IMR-90 (cell line): Measurements from ENCODE around the gene IGDCC3. TPM values are rescaled to one million over a fixed set of nuclear protein-coding genes. Genes with fewer than 3 reads are reported as not detected.

Experiments used
- ATAC-seq: fragments of 200-7000 bp; cut with Tn5 transposase; 2 replicates; pipeline ENCODE4 v1.9.1; 2020; ENCODE audit warnings: low read depth, mild to moderate bottlenecking, moderate library complexity
- BruUV-seq: library from RNA; stranded (reverse); fragments of 400-500 nt; replicated peaks from 2 replicates; lab custom pipeline; 2021; lab: Mats Ljungman, UMichigan
- CTCF ChIA-PET: fragments of 300-600 bp; formaldehyde crosslinking; extraction: SDS; loops from one replicate; lab custom pipeline; 2021; ENCODE audit warnings: antibody characterized with exemption; lab: Yijun Ruan, JAX
- POLR2A ChIA-PET: fragments of 300-600 bp; sonication (Branson Sonifier 250); formaldehyde crosslinking; loops from one replicate; lab custom pipeline; 2022; ENCODE audit warnings: antibody characterized with exemption; ENCODE audit not compliant: unreplicated experiment; lab: Charles Lee
- DNase-seq: peaks from one replicate; pipeline ENCODE4 v3.0.0; 2013
- H2AFZ ChIP-seq: replicated peaks from 2 replicates; pipeline ENCODE3; 2013; ENCODE audit warnings: low read length, mild to moderate bottlenecking; ENCODE audit not compliant: poor library complexity
- H2AK5ac ChIP-seq: 2 replicates; pipeline ENCODE4 v1.6.1; 2013; ENCODE audit warnings: low read depth, low read length, inconsistent platforms
- H2AK9ac ChIP-seq: replicated peaks from 2 replicates; pipeline ENCODE3; 2013; ENCODE audit warnings: mild to moderate bottlenecking, low read depth, low read length, moderate library complexity; ENCODE audit not compliant: poor library complexity
- H2BK120ac ChIP-seq: 2 replicates; pipeline ENCODE4 v1.6.1; 2013; ENCODE audit warnings: low read depth, low read length, inconsistent platforms
- H2BK15ac ChIP-seq: 3 replicates; pipeline ENCODE4 v1.6.1; 2013; ENCODE audit warnings: low read depth, low read length, inconsistent platforms
- H2BK20ac ChIP-seq: 2 replicates; pipeline ENCODE4 v1.6.1; 2013; ENCODE audit warnings: low read depth, mild to moderate bottlenecking, inconsistent platforms, low read length, moderate library complexity
- H2BK5ac ChIP-seq: 2 replicates; pipeline ENCODE4 v1.6.1; 2013; ENCODE audit warnings: mild to moderate bottlenecking, low read depth, low read length, inconsistent platforms; ENCODE audit not compliant: poor library complexity, severe bottlenecking
- H3K14ac ChIP-seq: replicated peaks from 2 replicates; pipeline ENCODE4 v1.6.1; 2013; ENCODE audit warnings: low read depth, low read length, inconsistent platforms
- H3K18ac ChIP-seq: 2 replicates; pipeline ENCODE4 v1.6.1; 2013; ENCODE audit warnings: low read depth, low read length, control low read depth
- H3K23ac ChIP-seq: 2 replicates; pipeline ENCODE4 v1.6.1; 2013; ENCODE audit warnings: low read depth, low read length, inconsistent platforms
- H3K27ac ChIP-seq: 2 replicates; pipeline ENCODE4 v1.5.1; 2013; ENCODE audit warnings: mild to moderate bottlenecking, control low read depth, low read length; ENCODE audit not compliant: insufficient read depth
- H3K27me3 ChIP-seq: 2 replicates; pipeline ENCODE4 v1.6.1; 2013; ENCODE audit warnings: low read length; ENCODE audit not compliant: control insufficient read depth, insufficient read depth
- H3K36me3 ChIP-seq: 2 replicates; pipeline ENCODE4 v1.6.1; 2013; ENCODE audit warnings: low read length, mixed read lengths; ENCODE audit not compliant: control insufficient read depth, insufficient read depth
- H3K4ac ChIP-seq: 2 replicates; pipeline ENCODE4 v1.6.1; 2013; ENCODE audit warnings: low read depth, low read length, inconsistent platforms
- H3K4me1 ChIP-seq: 2 replicates; pipeline ENCODE4 v1.6.1; 2013; ENCODE audit warnings: low read length, mixed read lengths; ENCODE audit not compliant: control insufficient read depth, insufficient read depth
- H3K4me2 ChIP-seq: 2 replicates; pipeline ENCODE4 v1.6.1; 2013; ENCODE audit warnings: low read depth, mild to moderate bottlenecking, control low read depth, low read length, moderate library complexity
- H3K4me3 ChIP-seq: 2 replicates; pipeline ENCODE4 v1.5.1; 2013; ENCODE audit warnings: low read depth, mild to moderate bottlenecking, control low read depth, low read length, moderate library complexity; ENCODE audit not compliant: insufficient read depth
- H3K56ac ChIP-seq: 2 replicates; pipeline ENCODE4 v1.6.1; 2013; ENCODE audit warnings: low read length, inconsistent platforms; ENCODE audit not compliant: insufficient read depth; ENCODE audit errors: extremely low read depth
- H3K79me1 ChIP-seq, 2 experiments: 2 replicates each; pipeline ENCODE4 v1.6.1; 2013; ENCODE audit warnings: low read length in 2 of 2, inconsistent platforms in 1 of 2, low read depth in 1 of 2
- H3K9ac ChIP-seq: 2 replicates; pipeline ENCODE4 v1.6.1; 2013; ENCODE audit warnings: low read depth, low read length, control low read depth
- H3K9me1 ChIP-seq: 2 replicates; pipeline ENCODE4 v1.6.1; 2013; ENCODE audit warnings: low read length, inconsistent platforms; ENCODE audit not compliant: insufficient read depth
- H3K9me3 ChIP-seq: 2 replicates; pipeline ENCODE4 v1.6.1; 2013; ENCODE audit warnings: low read length; ENCODE audit not compliant: control insufficient read depth, insufficient read depth
- H4K20me1 ChIP-seq: 2 replicates; pipeline ENCODE4 v1.6.1; 2013; ENCODE audit warnings: low read length, inconsistent platforms; ENCODE audit not compliant: insufficient read depth
- H4K5ac ChIP-seq: 2 replicates; pipeline ENCODE4 v1.6.1; 2013; ENCODE audit warnings: mild to moderate bottlenecking, low read depth, low read length, control low read depth
- H4K8ac ChIP-seq, 2 experiments: 2 replicates each; pipeline ENCODE4 v1.6.1; 2013; ENCODE audit warnings: low read depth in 2 of 2, low read length in 2 of 2, control low read depth in 1 of 2, inconsistent platforms in 1 of 2
- H4K91ac ChIP-seq: 2 replicates; pipeline ENCODE4 v1.6.1; 2013; ENCODE audit warnings: low read depth, low read length, inconsistent platforms; ENCODE audit not compliant: insufficient read depth
- BHLHE40 ChIP-seq: fragments of 150-350 bp; IDR thresholded peaks from 2 replicates; pipeline ENCODE4 v1.6.1; 2016; ENCODE audit warnings: mild to moderate bottlenecking, low read depth, low read length
- CEBPB ChIP-seq: IDR thresholded peaks from 2 replicates; pipeline ENCODE4 v1.6.1; 2012; ENCODE audit warnings: low read depth, low read length, improper control_type of control experiment
- CHD1 ChIP-seq: IDR thresholded peaks from 2 replicates; pipeline ENCODE4 v1.6.1; 2012; ENCODE audit warnings: low read depth, low read length, improper control_type of control experiment
- CTCF ChIP-seq: conservative IDR thresholded peaks from 2 replicates; pipeline ENCODE4 v1.5.1; 2012; ENCODE audit warnings: mild to moderate bottlenecking, low read depth, low read length, improper control_type of control experiment
- ELK1 ChIP-seq: fragments of 150-350 bp; IDR thresholded peaks from 2 replicates; pipeline ENCODE4 v1.6.1; 2016; ENCODE audit warnings: low read depth, mild to moderate bottlenecking, low read length, moderate library complexity, borderline replicate concordance
- FOS ChIP-seq: fragments of 150-350 bp; IDR thresholded peaks from 2 replicates; pipeline ENCODE4 v1.6.1; 2016; ENCODE audit warnings: low read depth, low read length
- MAFK ChIP-seq: IDR thresholded peaks from 2 replicates; pipeline ENCODE4 v1.6.1; 2012; ENCODE audit warnings: low read depth, low read length, improper control_type of control experiment
- MAZ ChIP-seq: IDR thresholded peaks from 2 replicates; pipeline ENCODE4 v1.6.1; 2012; ENCODE audit warnings: low read depth, mild to moderate bottlenecking, low read length, improper control_type of control experiment, moderate library complexity, borderline replicate concordance
- MXI1 ChIP-seq: IDR thresholded peaks from 2 replicates; pipeline ENCODE4 v1.6.1; 2012; ENCODE audit warnings: low read depth, mild to moderate bottlenecking, low read length, moderate library complexity, borderline replicate concordance
- NFE2L2 ChIP-seq: fragments of 150-350 bp; IDR thresholded peaks from 2 replicates; pipeline ENCODE4 v1.6.1; 2016; ENCODE audit warnings: low read depth, mild to moderate bottlenecking, low read length
- RAD21 ChIP-seq: IDR thresholded peaks from 2 replicates; pipeline ENCODE4 v1.6.1; 2012; ENCODE audit warnings: low read length, improper control_type of control experiment
- RCOR1 ChIP-seq: IDR thresholded peaks from 2 replicates; pipeline ENCODE4 v1.6.1; 2012; ENCODE audit warnings: mild to moderate bottlenecking, low read length, improper control_type of control experiment; ENCODE audit not compliant: insufficient replicate concordance
- RFX5 ChIP-seq: IDR thresholded peaks from 2 replicates; pipeline ENCODE4 v1.8.0; 2012; ENCODE audit warnings: low read depth, mild to moderate bottlenecking, low read length, moderate library complexity
- SMC3 ChIP-seq: fragments of 150-350 bp; IDR thresholded peaks from 2 replicates; pipeline ENCODE4 v1.6.1; 2016; ENCODE audit warnings: low read depth, mild to moderate bottlenecking, antibody characterized with exemption, low read length, moderate library complexity
- USF2 ChIP-seq: fragments of 150-350 bp; IDR thresholded peaks from 2 replicates; pipeline ENCODE4 v1.6.1; 2017; ENCODE audit warnings: mild to moderate bottlenecking, antibody characterized with exemption, low read length, low read depth
- WGBS, 2 experiments: methylation state at CpG; one replicate each; pipeline versions ENCODE4 v1.1.5 to v1.1.7; 2013; ENCODE audit warnings: missing lambda C conversion rate in 2 of 2; ENCODE audit not compliant: insufficient read length in 1 of 2; ENCODE audit errors: extremely low coverage in 2 of 2; 5-methylcytosine and 5-hydroxymethylcytosine counted together
- dilution Hi-C: fragments of 300-500 bp; cut with HindIII; formaldehyde crosslinking; loops from one replicate; pipeline ENCODE4 v1.14.3; 2018; ENCODE audit warnings: low sequenced_read_pairs; ENCODE audit not compliant: unreplicated experiment
- in situ Hi-C: fragments of 300-500 bp; cut with MboI; formaldehyde crosslinking; loops from 3 replicates; pipeline ENCODE4 v1.14.3; 2019; ENCODE audit warnings: low sequenced_read_pairs, inconsistent platforms, mixed read lengths
- intact Hi-C: fragments of 100-400 bp; cut with micrococcal nuclease; formaldehyde crosslinking; loops from 2 replicates; pipeline ENCODE4 v1.10.0; 2022
- polyA plus RNA-seq, 3 experiments: library from polyadenylated mRNA; depleted of rRNA; stranded (reverse); fragments of >200 nt; gene quantifications; 2 replicates each; pipeline ENCODE4 v1.2.3, GENCODE V29; 2012; ENCODE audit warnings: low replicate concordance in 1 of 3
- total RNA-seq: library from RNA; depleted of rRNA; stranded (reverse); fragments of >200 nt; gene quantifications from 2 replicates; pipeline ENCODE4 v1.2.3, GENCODE V29; 2012

The IGDCC3 gene
- total and polyA plus RNA-seq, 2 of the 4 experiments (the other 2 are of a cell fraction): 0.18 to 0.19 TPM

GRCh38 chr15:65333148-65333820, 44.5 kb downstream of the IGDCC3 start:
- BruUV-seq: no TSS peak
- Histone ChIP-seq H4K91ac (no peak overlapping the region), H3K9ac (no peak overlapping the region), H3K4me1 (no peaks in the 10 kb centered on the region), H2BK15ac (no peak overlapping the region), H3K9me1 (no peaks in the 10 kb centered on the region), H3K27me3 (peaks cover 59% of the 10 kb centered on the region), H2AK5ac (no peak overlapping the region), H4K5ac (no peak overlapping the region), H3K14ac (no peak overlapping the region), H3K4me3 (no peak overlapping the region), H3K56ac (no peak overlapping the region), H3K4me2 (no peak overlapping the region), H3K27ac (no peak overlapping the region), H3K4ac (no peak overlapping the region), H3K79me1 (no peaks in the 10 kb centered on the region), H2BK120ac (no peak overlapping the region), H2AK9ac (no peak overlapping the region), H2AFZ (no peak overlapping the region), H3K23ac (no peak overlapping the region), H2BK20ac (no peak overlapping the region), H2BK5ac (no peak overlapping the region), H3K9me3 (no peaks in the 10 kb centered on the region), H3K18ac (no peak overlapping the region), H3K36me3 (no peaks in the 10 kb centered on the region), H4K8ac (no peak overlapping the region), H4K20me1 (no peaks in the 10 kb centered on the region)
- intact Hi-C loops (no loop called here), in situ Hi-C loops (no loop called here), dilution Hi-C loops (no loop called here)
- no peak for TF ChIP-seq SMC3
- no peak for TF ChIP-seq ELK1
- TF ChIP-seq MXI1: no peak
- no peak for TF ChIP-seq CHD1
- no peak for TF ChIP-seq CEBPB
- no peak for TF ChIP-seq MAFK
- TF ChIP-seq MAZ: no peak
- no peak for TF ChIP-seq BHLHE40
- no peak for TF ChIP-seq FOS
- no peak for TF ChIP-seq CTCF
- no peak for TF ChIP-seq RFX5
- no peak for TF ChIP-seq USF2
- no peak for TF ChIP-seq RAD21
- no peak for TF ChIP-seq RCOR1
- TF ChIP-seq NFE2L2: no peak
- DNase-seq: no peak
- CTCF ChIA-PET: no interaction called here
- POLR2A ChIA-PET: no interaction called here
- ATAC-seq: no peak
- WGBS, 2 experiments: 93% methylated on average over 3 of the region's 16 CpGs; no CpG with 5 or more reads in 1 of the 2 experiments
